Measurements from ENCODE around the gene PLA2G15. TPM values are rescaled to one million over a fixed set of nuclear protein-coding genes. Genes with fewer than 3 reads are reported as not detected.

The PLA2G15 gene
- 14.4 and 23.0 TPM in 2 replicates for total RNA-seq

- DNase-seq (ENCODE audit: low read depth in 2 of 2): peak; percentile 96 to 98
These were observed at the start of gene PLA2G15 for GRCh38 chr16:68244903-68245853. PLA2G15 (plus strand) TSS chr16:68245373; CDS start chr16:68245427, 54 bp downstream.

GRCh38 chr16:68197250-68197649 is 47.9 kb upstream of the PLA2G15 start:
- peak in 1 of 2 donors; percentile 1 for DNase-seq (ENCODE audit: low read depth in 2 of 2)

- peak in 1 of 2 donors; percentile 14 for DNase-seq (ENCODE audit: low read depth in 2 of 2)
These were observed 44.9 kb upstream of the PLA2G15 start for GRCh38 chr16:68200088-68200783.

- no peak for DNase-seq (ENCODE audit: low read depth in 2 of 2)
These were observed 43.1 kb upstream of the PLA2G15 start for GRCh38 chr16:68202091-68202519.

- DNase-seq (ENCODE audit: low read depth in 2 of 2): peak; percentile 21 to 78
These were observed 38.9 kb upstream of the PLA2G15 start for GRCh38 chr16:68206245-68206644.

- DNase-seq (ENCODE audit: low read depth in 2 of 2): no peak
These were observed 30.4 kb upstream of the PLA2G15 start for GRCh38 chr16:68214726-68215125.

- DNase-seq (ENCODE audit: low read depth in 2 of 2): no peak
These were observed 29.9 kb upstream of the PLA2G15 start for GRCh38 chr16:68215302-68215701.

GRCh38 chr16:68216240-68216639 is 28.9 kb upstream of the PLA2G15 start:
- no peak for DNase-seq (ENCODE audit: low read depth in 2 of 2)

GRCh38 chr16:68217506-68217905 is 27.7 kb upstream of the PLA2G15 start:
- no peak for DNase-seq (ENCODE audit: low read depth in 2 of 2)

- DNase-seq (ENCODE audit: low read depth in 2 of 2): no peak
These were observed 25.3 kb upstream of the PLA2G15 start for GRCh38 chr16:68219725-68220351.

- no peak for DNase-seq (ENCODE audit: low read depth in 2 of 2)
These were observed 22.1 kb upstream of the PLA2G15 start for GRCh38 chr16:68223072-68223471.

GRCh38 chr16:68226116-68226515 is 19.1 kb upstream of the PLA2G15 start:
- no peak for DNase-seq (ENCODE audit: low read depth in 2 of 2)

- DNase-seq (ENCODE audit: low read depth in 2 of 2): peak in 1 of 2 donors; percentile 51
These were observed 17.9 kb upstream of the PLA2G15 start for GRCh38 chr16:68227183-68227793.

- DNase-seq (ENCODE audit: low read depth in 2 of 2): peak in 1 of 2 donors; percentile 38
These were observed 17.2 kb upstream of the PLA2G15 start for GRCh38 chr16:68227850-68228553.

GRCh38 chr16:68228652-68229051 is 16.5 kb upstream of the PLA2G15 start:
- no peak for DNase-seq (ENCODE audit: low read depth in 2 of 2)

GRCh38 chr16:68229431-68230175 is 15.6 kb upstream of the PLA2G15 start:
- peak; percentile 60 to 71 for DNase-seq (ENCODE audit: low read depth in 2 of 2)

- no peak for DNase-seq (ENCODE audit: low read depth in 2 of 2)
These were observed 15.0 kb upstream of the PLA2G15 start for GRCh38 chr16:68230176-68230571.

- DNase-seq (ENCODE audit: low read depth in 2 of 2): no peak
These were observed 14.2 kb upstream of the PLA2G15 start for GRCh38 chr16:68230956-68231355.

GRCh38 chr16:68231384-68232136 is 13.6 kb upstream of the PLA2G15 start:
- no peak for DNase-seq (ENCODE audit: low read depth in 2 of 2)
